DMS153 (cell line): ENCODE results near the gene MEP1B.

ENCODE experiments used
- DNase-seq: peaks from one replicate; lab custom pipeline; 2025; lab: John Stamatoyannopoulos, UW

The MEP1B gene

DNA sequence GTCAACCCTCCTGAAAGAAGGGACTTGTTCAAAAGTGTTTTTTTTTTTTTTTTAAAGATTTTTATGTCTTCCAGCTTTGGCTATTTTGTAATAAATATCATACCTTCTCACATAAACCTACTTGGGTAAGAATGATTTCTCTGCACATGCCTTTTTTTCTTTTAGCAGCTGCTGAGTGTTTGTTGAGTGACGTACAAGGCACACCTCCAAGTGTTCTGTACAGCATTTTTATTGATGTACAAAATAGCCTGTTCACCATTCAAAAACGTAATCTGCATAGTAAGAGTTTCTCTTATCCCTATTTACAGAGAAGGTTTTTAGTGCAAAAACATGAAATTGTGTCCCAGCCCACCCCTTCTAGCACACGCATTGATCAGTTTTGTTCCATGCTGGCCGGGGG, 77.6 kb downstream of the MEP1B start:
- DNase-seq, result no peak
